HG02678 (cell line): ENCODE data around the gene ABCA2.
A peak's percentile ranks its signal among the peaks of the same experiment; 100 is the strongest.
"Not testable (repeated sequence)": the region's sequence is repeated elsewhere in the genome, so short reads cannot be mapped to it uniquely, and the experiment has no call there.

Experiments used
- ATAC-seq: cut with Tn5 transposase; IDR thresholded peaks from one replicate; pipeline ENCODE4 v1.9.1; 2021; ENCODE audit warnings: mild to moderate bottlenecking, moderate library complexity; ENCODE audit not compliant: unreplicated experiment

ABCA2 gene

DNA sequence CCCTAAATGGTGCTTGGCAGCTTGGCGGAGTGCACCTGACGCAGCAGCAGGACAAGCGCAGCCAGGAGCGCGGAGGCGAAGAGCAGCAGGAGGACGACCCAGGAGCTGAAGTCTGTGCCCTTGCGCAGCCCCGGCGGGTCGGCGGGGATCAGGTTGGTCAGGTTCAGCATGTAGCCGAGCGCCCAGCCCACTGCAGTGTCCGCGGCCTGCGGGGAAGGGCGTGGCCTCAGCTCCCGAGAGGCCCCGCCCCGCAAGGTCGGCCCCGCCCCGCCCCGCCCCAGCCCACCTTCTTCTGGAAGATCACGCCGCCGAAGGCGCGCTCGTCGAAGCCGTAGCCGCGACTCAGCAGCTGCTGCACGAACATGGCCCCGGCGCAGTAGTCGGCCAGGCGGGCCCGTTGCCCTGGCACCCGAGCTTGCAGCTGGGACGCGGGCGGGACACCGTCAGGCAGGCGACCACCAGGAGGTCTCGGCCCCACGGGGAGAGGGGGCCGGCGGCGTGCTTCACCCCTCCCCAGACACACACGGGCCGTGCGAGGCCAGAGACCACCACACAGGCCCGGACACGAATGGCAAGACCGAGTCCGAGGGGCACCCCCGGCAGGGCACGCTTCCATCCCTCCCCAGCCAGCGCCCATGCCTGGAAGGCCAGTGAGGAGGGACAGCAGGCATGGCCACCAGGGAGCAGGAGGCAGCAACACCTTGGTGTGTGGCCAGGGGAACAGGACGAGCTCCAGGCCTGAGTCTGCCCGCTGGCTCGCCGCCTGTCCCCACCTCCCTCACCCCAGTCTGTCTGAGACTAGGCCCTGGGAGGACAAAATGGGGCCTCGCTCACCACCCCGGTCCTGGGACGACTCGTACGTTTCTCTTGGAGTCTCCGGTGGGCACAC, 20.9 kb upstream of the ABCA2 start:
- no peak for ATAC-seq

DNA sequence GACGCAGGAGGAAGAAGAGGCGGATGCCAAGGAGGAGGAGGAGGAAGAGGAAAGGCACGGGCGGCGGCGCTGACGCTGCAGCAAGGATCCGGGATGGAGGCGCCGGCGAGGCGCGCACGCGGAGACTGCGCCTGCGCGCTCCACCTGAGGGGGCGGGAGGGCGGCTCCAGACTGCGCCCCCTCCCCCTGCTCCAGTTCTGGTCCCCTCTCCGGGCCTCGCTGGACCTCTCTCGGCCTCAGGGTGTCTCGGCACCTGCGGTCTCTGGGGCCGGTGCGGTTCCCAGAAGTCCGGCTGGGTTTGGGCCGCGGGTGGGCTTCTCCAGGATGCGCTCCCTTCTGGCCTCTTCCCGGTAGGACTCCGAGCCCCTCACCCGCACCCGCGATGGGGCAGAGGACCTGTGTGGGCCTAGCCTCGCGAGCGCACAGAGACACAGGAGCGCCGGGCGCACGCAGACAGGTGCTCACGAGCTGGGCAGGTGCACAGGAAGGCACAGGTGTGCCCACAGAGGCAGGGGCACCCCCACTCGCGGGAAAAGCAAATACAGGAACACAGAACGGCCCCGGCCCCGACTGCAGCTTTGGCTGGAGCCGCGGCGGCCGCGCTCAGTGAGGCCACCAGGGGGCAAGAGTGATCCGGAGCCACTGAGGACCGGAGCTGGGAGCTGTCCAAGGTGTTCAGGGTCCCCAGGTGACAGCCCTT, 18.2 kb upstream of the ABCA2 start, which contains the start of gene NPDC1:
Gene NPDC1, minus strand, starts transcription at position 90 of the 700 bp plus-strand sequence. CDS start 188 bp downstream, outside the sequence.
- no peak for ATAC-seq

DNA sequence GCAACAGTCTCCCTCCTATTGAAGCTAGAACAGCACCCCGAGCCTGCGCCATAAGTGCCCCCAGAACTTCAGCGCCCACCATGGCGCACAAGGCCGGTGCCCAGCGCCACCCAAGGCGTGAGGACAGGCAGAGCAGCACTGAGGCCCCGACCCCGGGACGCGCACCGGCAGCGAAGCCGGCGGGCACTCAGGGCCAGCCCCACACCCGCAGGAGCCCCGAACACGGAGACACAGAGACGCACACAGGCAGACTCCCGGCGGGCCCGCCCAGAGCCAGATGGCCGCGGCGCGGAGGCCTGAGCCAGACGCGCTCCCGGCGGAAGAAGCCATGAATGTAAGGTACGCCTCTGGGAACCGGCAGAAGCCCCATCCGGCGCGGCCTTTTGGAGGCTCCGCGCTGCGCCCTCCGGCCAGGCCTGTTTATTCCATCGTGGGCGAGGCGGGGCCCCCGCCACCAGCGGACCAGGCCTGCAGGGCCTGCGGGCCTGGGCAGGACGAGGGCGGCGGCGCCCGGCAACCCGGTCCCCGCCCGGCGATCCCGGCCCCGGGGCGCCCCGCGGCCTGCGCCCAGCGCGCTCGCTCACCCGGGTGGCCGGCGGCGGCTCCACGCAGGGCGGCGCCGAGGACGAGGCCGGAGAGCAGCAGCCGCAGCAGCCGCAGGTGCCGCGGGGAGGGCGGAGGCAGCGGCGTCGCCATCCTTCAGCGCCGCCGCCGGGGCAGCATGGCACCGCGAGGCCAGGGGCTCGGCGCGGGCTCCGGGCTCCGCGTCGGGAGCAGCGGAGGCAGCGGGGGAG, 17.5 kb upstream of the ABCA2 start:
- ATAC-seq, result no peak

GRCh38 chr9:137044502-137045177, 16.6 kb upstream of the ABCA2 start:
- no peak for ATAC-seq

- no peak for ATAC-seq
Observed at GRCh38 chr9:137044037-137044436, 16.0 kb upstream of the ABCA2 start.

DNA sequence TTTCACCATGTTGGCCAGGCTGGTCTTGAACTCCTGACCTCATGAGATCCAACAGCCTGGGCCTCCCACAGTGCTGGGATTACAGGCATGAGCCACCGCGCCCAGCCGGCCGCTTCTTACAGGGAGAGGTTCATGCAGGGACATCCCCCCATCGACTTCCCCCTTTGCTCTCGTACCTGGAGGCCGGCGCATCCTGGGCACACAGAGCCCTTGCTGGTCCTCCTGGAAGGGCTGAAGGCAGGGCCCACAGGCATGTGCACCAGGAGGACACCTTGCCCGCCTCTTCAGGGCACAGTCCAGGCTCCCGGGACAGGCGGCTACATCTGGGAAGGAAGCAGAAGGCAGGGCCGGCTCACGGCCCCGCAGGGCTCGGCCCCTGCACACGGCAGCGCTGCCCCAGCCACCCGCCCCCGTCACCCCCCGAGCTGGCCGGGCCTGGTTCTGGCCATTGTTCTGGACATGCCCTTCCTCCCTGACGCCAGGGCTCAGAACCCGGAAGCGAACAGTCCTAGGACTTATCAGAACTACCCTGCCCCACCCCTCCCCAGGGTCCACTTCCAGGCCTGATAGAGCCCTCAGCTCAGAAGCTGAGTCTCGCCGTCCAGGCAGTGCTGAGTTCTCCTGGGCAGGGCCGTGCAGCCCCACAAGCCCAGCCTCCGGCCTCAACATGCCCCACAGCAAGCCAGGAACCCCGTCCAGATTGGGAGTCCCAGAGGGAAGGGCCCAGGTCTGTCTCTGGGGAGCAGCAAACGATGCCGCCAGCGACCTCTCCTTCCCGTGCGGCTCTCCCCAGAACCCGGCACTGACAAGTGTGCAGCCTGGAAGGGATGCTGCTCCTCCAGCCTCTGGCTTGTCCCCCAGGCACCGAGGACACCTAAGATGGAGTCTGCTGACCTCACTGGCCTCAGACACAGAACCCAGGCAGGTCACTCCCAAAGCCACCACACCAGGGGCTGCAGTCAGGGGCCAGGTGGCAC, 15.0 kb upstream of the ABCA2 start:
- ATAC-seq, result no peak

GRCh38 chr9:137041124-137041523, 13.1 kb upstream of the ABCA2 start:
- no peak for ATAC-seq

DNA sequence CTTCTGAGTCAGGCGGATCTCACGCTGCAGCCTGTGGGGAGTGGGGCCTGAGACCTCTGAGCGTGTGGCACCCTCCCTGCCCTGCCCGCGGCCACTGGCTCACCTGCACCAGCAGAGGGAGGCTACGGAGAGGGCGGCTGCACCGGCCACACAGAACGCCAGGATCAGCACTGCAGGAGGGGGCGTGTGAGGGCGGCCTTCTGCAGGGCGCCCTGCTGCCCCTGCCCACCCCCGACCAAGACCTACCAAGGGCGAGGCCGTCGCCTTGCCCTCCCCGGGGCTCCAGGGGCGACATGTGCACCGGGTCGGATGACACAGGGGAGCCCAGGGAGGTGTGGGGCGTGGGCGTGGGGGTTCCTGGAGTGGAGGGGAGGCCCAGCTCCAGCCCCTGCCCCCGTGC, 12.5 kb upstream of the ABCA2 start:
- ATAC-seq, result no peak

GRCh38 chr9:137039611-137040366, 11.8 kb upstream of the ABCA2 start:
- no peak for ATAC-seq

DNA sequence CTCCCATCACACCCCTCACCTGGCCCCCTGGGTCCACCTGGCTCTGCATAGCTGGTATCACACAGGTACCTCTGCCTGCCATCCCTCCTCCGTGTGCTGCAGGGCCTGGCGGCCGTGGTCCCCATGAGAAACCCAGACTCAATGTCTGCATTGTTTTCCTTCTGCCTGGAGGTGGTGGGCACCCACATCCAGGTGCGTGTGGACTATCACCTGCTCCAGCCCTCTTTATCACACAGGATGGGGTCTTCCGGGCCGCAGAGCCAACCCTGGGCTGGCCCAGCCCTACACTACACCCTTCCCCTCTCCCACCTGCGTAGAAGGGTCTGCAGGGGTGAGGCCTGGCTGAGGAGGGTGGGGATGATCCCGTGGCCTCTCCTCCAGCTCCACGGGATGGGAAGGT, 10.9 kb upstream of the ABCA2 start:
- no peak for ATAC-seq

GRCh38 chr9:137037483-137037882, 9.4 kb upstream of the ABCA2 start:
- ATAC-seq, result no peak

DNA sequence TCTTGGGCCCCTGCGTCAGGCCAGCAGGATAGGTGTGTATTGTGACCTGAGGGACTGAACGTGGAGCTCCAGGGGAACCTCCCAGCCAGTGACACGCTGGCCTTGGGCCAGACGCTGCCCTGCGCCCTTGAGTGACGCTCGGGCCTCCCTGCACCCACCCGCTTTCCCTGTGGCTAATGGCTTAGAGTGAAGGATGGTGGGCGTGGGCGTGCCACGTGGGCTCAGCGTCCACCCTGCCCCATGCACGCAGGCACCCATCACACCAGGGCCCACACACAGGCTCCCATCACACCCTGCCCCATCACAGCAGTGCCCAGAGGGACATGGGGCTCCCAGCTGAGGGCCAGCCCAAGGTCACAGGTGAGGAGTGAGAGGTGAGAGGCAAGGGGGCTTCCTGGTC, 9.0 kb upstream of the ABCA2 start:
- no peak for ATAC-seq

DNA sequence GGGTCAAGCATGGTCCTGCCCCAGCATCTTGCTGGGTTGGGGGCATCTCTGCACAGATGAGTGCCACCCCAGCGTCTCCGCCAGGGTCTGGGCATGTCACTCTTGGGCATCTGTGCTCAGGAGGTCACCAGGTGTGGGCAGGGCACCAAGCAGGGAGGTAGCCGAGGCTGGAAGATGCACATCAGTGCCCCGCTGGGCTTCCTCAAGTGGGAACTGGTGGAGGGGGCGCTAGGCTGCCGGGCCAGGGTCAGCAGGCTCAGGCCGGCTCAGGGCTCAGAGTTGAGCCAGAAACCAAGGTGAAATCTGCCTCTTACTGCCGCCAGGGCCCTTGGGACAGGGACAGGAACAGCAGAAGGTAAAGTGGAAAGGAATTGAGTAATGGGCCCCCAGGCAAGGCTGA, 7.9 kb upstream of the ABCA2 start:
- ATAC-seq, result no peak

DNA sequence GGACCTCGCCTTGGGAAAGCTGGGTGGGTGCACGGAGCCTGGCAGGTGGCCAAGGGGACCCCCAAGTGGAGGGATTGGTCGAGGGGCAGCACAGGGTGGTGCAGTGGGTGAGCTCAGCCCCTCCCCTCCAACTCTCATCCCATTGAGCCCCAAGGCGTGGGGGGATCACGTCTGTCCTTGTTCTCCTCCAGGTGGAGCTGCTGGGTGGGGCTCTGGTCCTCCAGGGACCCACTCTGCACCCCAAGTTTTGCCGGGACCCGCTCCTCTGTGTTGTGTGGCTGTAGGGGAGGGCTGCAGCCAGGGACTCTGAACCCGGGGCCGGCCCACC, 7.4 kb upstream of the ABCA2 start:
- ATAC-seq, result peak; percentile 11

GRCh38 chr9:137034709-137035506, 6.9 kb upstream of the ABCA2 start:
- peak; percentile 77 for ATAC-seq

- ATAC-seq, result no peak
Observed at GRCh38 chr9:137034039-137034708, 6.1 kb upstream of the ABCA2 start.

- ATAC-seq, result not testable (repeated sequence)
Observed at GRCh38 chr9:137033481-137033880, 5.4 kb upstream of the ABCA2 start.

DNA sequence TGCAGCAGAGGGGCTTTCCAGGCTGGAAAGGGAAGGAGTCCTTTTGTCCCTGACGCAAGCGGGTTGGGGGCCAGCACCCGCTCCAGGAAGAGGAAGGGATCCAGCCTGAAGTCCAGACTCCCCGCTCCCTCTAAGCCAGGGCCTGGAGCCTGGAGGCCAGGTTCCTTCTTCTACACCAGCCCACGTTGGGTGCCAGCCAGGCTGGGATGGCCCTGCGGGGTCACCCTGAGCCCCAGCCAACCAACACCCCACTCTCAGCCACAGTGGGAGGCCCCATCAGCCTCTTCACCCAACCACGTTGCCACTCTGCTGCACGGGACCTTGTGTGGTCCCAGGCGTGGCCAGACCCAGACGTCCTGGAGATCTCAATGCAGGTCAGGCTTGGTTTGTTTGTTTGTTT, 4.8 kb upstream of the ABCA2 start:
- ATAC-seq, result no peak
